NT2/D1 (cell line): ENCODE results near the gene KDM4D.
"Not testable (repeated sequence)": the region's sequence is repeated elsewhere in the genome, so short reads cannot be mapped to it uniquely, and the experiment has no call there.

Source experiments
- DNase-seq: peaks from one replicate; pipeline ENCODE4 v3.0.0-alpha.2; 2011; ENCODE audit warnings: low read depth, low spot score
- H3K27me3 ChIP-seq: 2 replicates; pipeline ENCODE4 v1.6.0; 2011; ENCODE audit warnings: mild to moderate bottlenecking; ENCODE audit not compliant: insufficient read length, insufficient read depth
- H3K36me3 ChIP-seq: 2 replicates; pipeline ENCODE4 v1.6.1; 2011; ENCODE audit warnings: mild to moderate bottlenecking, low read length, mixed read lengths; ENCODE audit not compliant: insufficient read depth, insufficient read length
- H3K4me1 ChIP-seq: 2 replicates; pipeline ENCODE4 v1.5.1; 2011; ENCODE audit not compliant: insufficient read depth, insufficient read length
- H3K4me3 ChIP-seq: 2 replicates; pipeline ENCODE4 v1.5.1; 2011; ENCODE audit warnings: low read depth; ENCODE audit not compliant: insufficient read length
- H3K9ac ChIP-seq: 2 replicates; pipeline ENCODE4 v1.6.0; 2011; ENCODE audit warnings: low read depth; ENCODE audit not compliant: insufficient read length
- H3K9me3 ChIP-seq: 2 replicates; pipeline ENCODE4 v1.5.1; 2011; ENCODE audit warnings: mild to moderate bottlenecking, low read length; ENCODE audit not compliant: insufficient read depth
- SUZ12 ChIP-seq: IDR thresholded peaks from 2 replicates; pipeline ENCODE4 v1.6.1; 2011; ENCODE audit not compliant: insufficient read length, insufficient read depth; ENCODE audit errors: extremely low read depth
- YY1 ChIP-seq: IDR thresholded peaks from 2 replicates; pipeline ENCODE4 v1.6.1; 2011; ENCODE audit not compliant: insufficient read length, insufficient read depth
- ZNF274 ChIP-seq: IDR thresholded peaks from 2 replicates; pipeline ENCODE4 v1.6.1; 2011; ENCODE audit warnings: mild to moderate bottlenecking, low read depth, low read length

KDM4D gene

GRCh38 chr11:94928117-94928990, 45.2 kb upstream of the KDM4D start:
- Histone ChIP-seq H3K4me1 (peaks cover 2% of the 10 kb centered on the region), H3K9me3 (no peaks in the 10 kb centered on the region), H3K9ac (no peak overlapping the region), H3K4me3 (no peak overlapping the region), H3K36me3 (no peaks in the 10 kb centered on the region), H3K27me3 (no peaks in the 10 kb centered on the region)
- DNase-seq, result no peak
- TF ChIP-seq SUZ12 (no peak), ZNF274 (no peak), YY1 (no peak)

- H3K4me1 ChIP-seq, H3K27me3 ChIP-seq, DNase-seq, H3K9me3 ChIP-seq, H3K4me3 ChIP-seq, H3K36me3 ChIP-seq, H3K9ac ChIP-seq: not testable (repeated sequence)
Observed at GRCh38 chr11:94932072-94932471, 41.4 kb upstream of the KDM4D start.

GRCh38 chr11:94932503-94932902, 41.0 kb upstream of the KDM4D start:
- DNase-seq, result no peak
- TF ChIP-seq SUZ12 (no peak), YY1 (no peak), ZNF274 (no peak)
- no peak overlapping the region for H3K9ac ChIP-seq
- H3K4me3 ChIP-seq, result no peak overlapping the region
- no peaks in the 10 kb centered on the region for H3K27me3 ChIP-seq
- H3K9me3 ChIP-seq, result no peaks in the 10 kb centered on the region
- H3K4me1 ChIP-seq, result no peaks in the 10 kb centered on the region
- no peaks in the 10 kb centered on the region for H3K36me3 ChIP-seq

- Histone ChIP-seq H3K36me3 (no peaks in the 10 kb centered on the region), H3K4me1 (no peaks in the 10 kb centered on the region), H3K4me3 (no peak overlapping the region), H3K9me3 (no peaks in the 10 kb centered on the region), H3K27me3 (no peaks in the 10 kb centered on the region), H3K9ac (no peak overlapping the region)
- DNase-seq, result no peak
- TF ChIP-seq SUZ12, result no peak
- TF ChIP-seq ZNF274, result no peak
- no peak for TF ChIP-seq YY1
Observed at GRCh38 chr11:94933223-94934130, 40.0 kb upstream of the KDM4D start.

GRCh38 chr11:94934362-94934761, 39.1 kb upstream of the KDM4D start:
- Histone ChIP-seq H3K4me3 (no peak overlapping the region), H3K9me3 (no peaks in the 10 kb centered on the region), H3K36me3 (no peaks in the 10 kb centered on the region), H3K9ac (no peak overlapping the region), H3K4me1 (no peaks in the 10 kb centered on the region), H3K27me3 (no peaks in the 10 kb centered on the region)
- DNase-seq, result no peak
- TF ChIP-seq ZNF274, result no peak
- no peak for TF ChIP-seq SUZ12
- TF ChIP-seq YY1, result no peak

GRCh38 chr11:94934846-94935245, 38.7 kb upstream of the KDM4D start:
- DNase-seq, result no peak
- Histone ChIP-seq H3K9ac (no peak overlapping the region), H3K27me3 (no peaks in the 10 kb centered on the region), H3K36me3 (no peaks in the 10 kb centered on the region), H3K9me3 (no peaks in the 10 kb centered on the region), H3K4me1 (no peaks in the 10 kb centered on the region), H3K4me3 (no peak overlapping the region)
- TF ChIP-seq SUZ12 (no peak), ZNF274 (no peak), YY1 (no peak)

GRCh38 chr11:94938095-94939055, 35.1 kb upstream of the KDM4D start:
- DNase-seq, result no peak
- H3K9me3 ChIP-seq, result no peaks in the 10 kb centered on the region; the same call in 1 of the 2 replicates
- no peak overlapping the region for H3K9ac ChIP-seq
- H3K4me3 ChIP-seq, result no peak overlapping the region
- no peaks in the 10 kb centered on the region for H3K4me1 ChIP-seq
- no peak for TF ChIP-seq ZNF274
- H3K36me3 ChIP-seq, result no peaks in the 10 kb centered on the region
- H3K27me3 ChIP-seq, result no peaks in the 10 kb centered on the region
